DOHH2 (cell line): Measurements from ENCODE around the gene ICOS.

Source experiments
- EZH2phosphoT487 ChIP-seq: fragments of 200-600 bp; sonication (generic); IDR thresholded peaks from 2 replicates; pipeline ENCODE4 v1.6.1; 2017; ENCODE audit warnings: borderline replicate concordance, mild to moderate bottlenecking, antibody characterized with exemption, low read length, moderate library complexity, mixed read lengths
- TF ChIP-seq, protein P1 (sequence below): fragments of 200-600 bp; sonication (generic); IDR thresholded peaks from one replicate; pipeline ENCODE4 v1.5.1; 2014; ENCODE audit warnings: antibody characterized with exemption, mild to moderate bottlenecking, low read depth, low read length; ENCODE audit not compliant: poor library complexity, severe bottlenecking

DNA sequence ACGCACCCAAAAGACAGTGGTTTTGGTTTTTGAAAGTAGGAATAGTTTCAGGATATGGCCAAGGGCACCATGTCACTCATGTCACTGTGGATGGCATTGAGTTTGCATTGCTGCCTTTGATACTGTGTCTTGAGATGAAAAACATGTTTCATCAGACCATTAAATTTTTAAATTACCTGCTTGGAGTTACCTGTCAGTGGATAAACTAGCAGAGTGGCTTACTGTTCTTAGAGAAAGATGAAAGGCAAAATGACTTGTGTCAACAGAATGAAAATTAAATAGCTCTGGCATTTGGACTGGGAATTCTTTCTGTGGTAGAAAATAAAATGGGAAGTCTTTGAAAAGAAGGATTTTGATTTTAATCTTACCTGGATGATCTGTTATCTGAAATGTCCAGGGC lies 386 bp downstream of the ICOS start:
- TF ChIP-seq, protein P1, sequence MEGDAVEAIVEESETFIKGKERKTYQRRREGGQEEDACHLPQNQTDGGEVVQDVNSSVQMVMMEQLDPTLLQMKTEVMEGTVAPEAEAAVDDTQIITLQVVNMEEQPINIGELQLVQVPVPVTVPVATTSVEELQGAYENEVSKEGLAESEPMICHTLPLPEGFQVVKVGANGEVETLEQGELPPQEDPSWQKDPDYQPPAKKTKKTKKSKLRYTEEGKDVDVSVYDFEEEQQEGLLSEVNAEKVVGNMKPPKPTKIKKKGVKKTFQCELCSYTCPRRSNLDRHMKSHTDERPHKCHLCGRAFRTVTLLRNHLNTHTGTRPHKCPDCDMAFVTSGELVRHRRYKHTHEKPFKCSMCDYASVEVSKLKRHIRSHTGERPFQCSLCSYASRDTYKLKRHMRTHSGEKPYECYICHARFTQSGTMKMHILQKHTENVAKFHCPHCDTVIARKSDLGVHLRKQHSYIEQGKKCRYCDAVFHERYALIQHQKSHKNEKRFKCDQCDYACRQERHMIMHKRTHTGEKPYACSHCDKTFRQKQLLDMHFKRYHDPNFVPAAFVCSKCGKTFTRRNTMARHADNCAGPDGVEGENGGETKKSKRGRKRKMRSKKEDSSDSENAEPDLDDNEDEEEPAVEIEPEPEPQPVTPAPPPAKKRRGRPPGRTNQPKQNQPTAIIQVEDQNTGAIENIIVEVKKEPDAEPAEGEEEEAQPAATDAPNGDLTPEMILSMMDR: no peak
- TF ChIP-seq EZH2phosphoT487: no peak
